ENCODE measurements around the gene ZMAT3. TPM values are rescaled to one million over a fixed set of nuclear protein-coding genes. Genes with fewer than 3 reads are reported as not detected.

The ZMAT3 gene
- total RNA-seq, 1 donor from 2014 or later: 57.7 TPM

Other genes starting within 250 kb of the ZMAT3 start
- 18.5 and 21.3 TPM in 2 replicates for gene PIK3CA, start 76.5 kb upstream of the ZMAT3 start, total RNA-seq
- 0.47 and 1.9 TPM in 2 replicates for gene KCNMB3, start 179.3 kb upstream of the ZMAT3 start, total RNA-seq

Measured in myocyte (in vitro differentiated cells).